Measurements from ENCODE around the gene CIAO2B. TPM values are rescaled to one million over a fixed set of nuclear protein-coding genes. Genes with fewer than 3 reads are reported as not detected.
"Not testable (repeated sequence)": the region's sequence is repeated elsewhere in the genome, so short reads cannot be mapped to it uniquely, and the experiment has no call there.

CIAO2B gene
- 147 and 148 TPM in 2 replicates for total RNA-seq (2014; rRNA removed)
- polyA plus RNA-seq (2012), result 252 TPM

DNA sequence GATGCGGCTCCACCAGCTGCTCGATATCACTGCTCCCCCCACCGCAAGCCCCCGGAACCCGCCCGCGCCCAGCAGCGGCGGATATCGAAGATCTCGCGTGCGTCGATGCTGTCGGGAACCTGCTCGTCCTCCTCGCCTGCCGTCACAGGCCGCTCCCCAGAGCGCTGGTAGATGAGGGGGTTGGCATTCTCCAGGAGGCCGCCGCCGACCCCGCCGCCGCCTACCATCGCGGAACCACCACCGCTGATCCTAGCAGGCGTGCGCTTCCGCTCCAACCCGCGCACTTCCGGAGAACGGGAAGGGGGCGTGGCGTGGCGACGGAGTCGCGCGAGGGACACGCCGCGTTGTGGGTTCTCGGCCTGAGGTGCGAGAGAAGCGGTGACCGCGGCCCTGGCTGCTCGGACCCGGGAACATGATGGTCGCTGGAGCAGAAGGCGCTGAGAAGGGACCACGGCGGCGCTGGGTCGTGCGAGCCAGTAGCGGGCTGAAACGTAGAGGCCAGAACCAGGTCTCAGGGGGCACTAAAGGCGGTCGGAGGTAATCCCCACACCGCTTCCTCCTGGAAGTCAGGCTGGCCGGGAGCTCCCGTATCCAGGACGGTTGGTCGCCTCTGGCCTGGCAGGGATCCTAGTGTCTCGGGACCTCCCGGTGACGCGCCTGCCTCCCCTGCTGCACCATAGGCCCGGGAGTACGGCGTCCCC is at the start of gene CIAO2B:
TSS of gene CIAO2B (minus strand) at position 265 of the 701 bp plus-strand sequence. CDS start at position 227, 38 bp downstream.
- peak; percentile 81 for DNase-seq (ENCODE audit: low read depth)

GRCh38 chr16:66983033-66983432 is 48.8 kb upstream of the CIAO2B start:
- no peak for DNase-seq (ENCODE audit: low read depth)

DNA sequence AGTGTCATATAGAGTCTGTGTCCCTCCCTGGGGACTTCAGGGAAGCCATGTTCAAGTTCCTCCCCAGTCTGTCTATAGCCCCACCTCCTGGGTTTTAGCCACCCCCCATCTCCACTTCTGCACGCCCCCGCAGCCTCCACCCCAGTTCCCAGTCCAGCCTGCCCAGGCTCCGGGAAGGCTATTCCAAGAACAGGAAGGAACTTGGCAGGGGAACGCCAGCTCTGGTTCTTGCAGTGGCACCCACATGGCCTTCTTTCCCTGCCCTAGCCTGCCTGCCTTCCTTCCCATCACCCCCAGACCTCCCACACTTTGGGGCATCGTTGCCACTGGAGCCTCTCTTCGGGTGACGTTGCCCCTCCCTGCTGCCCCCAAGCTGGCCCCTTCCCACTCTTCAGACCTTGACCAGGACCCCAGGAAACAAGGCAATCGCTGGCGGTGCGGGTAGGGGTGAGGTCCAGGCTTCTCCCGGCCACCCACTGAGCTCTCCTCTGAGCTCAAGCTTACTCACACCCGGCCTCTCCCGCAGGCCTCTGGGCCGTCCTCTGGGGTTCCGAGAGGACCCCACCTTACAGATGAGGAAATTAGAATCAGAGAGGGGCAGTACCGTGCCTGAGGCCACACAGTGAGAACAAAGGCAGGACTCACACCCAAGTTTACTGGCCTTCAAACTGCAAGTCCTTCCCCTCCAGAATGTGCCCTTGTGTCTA is 45.0 kb upstream of the CIAO2B start:
- peak; percentile 17 for DNase-seq (ENCODE audit: low read depth)

- peak; percentile 72 for DNase-seq (ENCODE audit: low read depth)
Measured at GRCh38 chr16:66977341-66978113, 43.3 kb upstream of the CIAO2B start.

DNA sequence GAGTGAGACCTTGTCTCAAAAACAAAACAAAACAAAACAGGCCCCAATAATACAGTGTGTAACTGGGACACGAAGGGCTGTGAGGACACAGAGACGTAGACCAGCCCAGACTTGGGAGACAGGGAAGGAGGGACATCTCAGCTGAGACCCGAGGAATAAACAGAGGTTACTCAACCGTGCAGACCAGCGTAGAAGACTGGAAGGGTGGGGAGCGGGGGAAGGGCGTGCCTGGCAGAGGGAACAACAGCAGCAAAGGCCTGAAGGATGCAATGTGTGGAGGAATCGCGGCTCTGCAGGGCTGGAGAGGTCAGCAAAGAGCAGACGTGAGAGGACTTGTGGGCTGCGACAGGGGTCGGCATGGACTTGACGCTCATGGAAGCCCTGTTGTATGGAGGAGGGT is 42.5 kb upstream of the CIAO2B start:
- no peak for DNase-seq (ENCODE audit: low read depth)

- DNase-seq (ENCODE audit: low read depth), result no peak
Measured at GRCh38 chr16:66975302-66975893, 41.2 kb upstream of the CIAO2B start.

DNA sequence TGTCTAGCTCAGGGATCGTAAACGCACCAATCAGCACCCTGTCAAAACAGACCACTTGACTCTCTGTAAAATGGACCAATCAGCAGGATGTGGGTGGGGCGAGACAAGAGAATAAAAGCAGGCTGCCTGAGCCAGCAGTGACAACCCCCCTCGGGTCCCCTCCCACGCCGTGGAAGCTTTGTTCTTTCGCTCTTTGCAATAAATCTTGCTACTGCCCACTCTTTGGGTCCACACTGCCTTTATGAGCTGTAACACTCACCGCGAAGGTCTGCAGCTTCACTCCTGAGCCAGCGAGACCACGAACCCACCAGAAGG is 40.7 kb upstream of the CIAO2B start:
- not testable (repeated sequence) for DNase-seq (ENCODE audit: low read depth)

DNA sequence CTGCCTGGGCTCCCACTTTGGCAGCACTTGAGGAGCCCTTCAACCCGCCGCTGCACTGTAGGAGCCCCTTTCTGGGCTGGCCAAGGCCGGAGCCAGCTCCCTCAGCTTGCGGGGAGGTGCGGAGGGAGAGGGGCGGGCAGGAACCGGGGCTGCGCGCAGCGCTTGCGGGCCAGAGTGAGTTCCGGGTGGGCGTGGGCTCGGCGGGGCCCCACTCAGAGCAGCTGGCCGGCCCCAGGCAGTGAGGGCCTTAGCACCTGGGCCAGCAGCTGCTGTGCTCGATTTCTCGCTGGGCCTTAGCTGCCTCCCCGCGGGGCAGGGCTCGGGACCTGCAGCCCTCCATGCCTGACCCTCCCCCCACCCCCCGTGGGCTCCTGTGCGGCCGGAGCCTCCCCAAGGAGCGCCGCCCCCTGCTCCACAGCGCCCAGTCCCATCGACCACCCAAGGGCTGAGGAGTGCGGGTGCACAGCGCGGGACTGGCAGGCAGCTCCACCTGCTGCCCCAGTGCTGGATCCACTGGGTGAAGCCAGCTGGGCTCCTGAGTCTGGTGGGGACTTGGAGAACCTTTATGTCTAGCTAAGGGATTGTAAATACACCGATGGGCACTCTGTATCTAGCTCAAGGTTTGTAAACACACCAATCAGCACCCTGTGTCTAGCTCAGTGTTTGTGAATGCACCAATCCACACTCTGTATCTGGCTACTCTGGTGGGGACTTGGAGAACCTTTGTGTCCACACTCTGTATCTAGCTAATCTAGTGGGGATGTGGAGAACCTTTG is 40.1 kb upstream of the CIAO2B start:
- not testable (repeated sequence) for DNase-seq (ENCODE audit: low read depth)

DNA sequence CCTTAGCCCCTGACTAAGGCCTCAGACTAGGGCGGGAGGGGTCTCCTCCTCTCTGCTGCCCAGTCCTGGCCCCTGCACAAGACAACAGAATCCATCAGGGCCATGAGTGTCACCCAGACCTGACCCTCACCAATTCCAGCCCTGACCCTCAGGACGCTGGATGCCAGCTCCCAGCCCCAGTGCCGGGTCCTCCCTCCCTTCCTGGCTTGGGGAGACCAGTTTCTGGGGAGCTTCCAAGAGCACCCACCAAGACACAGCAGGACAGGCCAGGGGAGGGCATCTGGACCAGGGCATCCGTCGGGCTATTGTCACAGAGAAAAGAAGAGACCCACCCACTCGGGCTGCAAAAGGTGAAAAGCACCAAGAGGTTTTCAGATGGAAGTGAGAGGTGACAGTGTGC is 39.5 kb upstream of the CIAO2B start:
- no peak for DNase-seq (ENCODE audit: low read depth)

DNA sequence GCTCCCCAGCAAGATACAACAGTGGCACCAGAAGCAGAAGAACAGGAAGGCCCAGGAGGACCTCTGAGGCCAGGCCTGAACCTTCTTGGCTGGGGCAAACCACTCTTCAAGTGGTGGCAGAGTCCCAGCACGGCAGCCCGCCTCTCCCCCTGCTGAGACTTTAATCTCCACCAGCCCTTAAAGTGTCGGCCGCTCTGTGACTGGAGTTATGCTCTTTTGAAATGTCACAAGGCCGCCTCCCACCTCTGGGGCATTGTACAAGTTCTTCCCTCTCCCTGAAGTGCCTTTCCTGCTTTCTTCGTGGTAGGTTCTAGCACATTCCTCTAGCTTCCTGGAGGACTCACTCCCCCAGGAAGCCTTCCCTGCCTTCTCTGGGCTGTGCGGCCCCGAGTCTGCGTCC is 38.8 kb upstream of the CIAO2B start:
- no peak for DNase-seq (ENCODE audit: low read depth)

DNA sequence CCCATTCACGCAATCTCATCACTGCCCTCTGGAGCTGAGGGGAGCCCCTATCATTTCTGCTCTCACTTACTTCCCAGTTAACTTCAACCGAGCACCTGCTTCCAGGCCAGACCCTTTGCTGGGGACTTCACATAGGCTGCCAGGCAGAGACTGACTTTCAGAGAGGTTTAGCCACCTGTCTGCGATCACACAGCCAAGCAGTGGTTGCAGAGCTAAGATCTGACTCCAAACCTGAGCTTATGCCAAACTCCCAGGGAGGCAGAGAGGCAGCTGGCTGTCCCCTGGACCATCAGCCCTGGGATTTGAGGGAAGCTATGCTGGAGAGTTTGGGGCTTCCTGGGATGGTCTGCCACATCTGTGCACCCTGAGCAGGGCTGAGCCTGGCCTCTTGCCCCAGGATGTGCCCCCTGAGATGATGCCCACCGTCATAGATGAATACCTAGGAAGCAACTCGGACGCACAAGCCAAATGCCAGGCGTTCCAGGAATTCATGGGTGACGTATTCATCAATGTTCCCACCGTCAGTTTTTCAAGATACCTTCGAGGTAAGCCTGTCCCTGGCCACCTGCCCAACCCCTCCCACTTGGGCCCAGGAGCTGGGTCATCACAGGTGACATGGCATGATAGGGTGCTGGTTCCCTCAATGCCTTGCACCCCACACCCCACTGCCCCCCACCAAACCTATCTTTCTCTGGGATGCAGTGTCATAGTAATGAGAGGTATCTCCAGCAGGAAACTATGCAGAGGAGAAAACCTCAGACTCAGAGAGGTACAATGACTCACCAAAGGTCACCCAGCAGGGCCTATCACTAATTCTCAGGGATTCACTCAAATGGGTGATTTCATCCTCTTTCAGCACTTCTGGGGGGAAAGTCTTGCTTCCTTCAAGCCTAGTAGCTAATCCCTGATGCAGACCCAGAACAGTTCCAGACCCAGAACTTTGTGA is 36.8 kb upstream of the CIAO2B start:
- no peak for DNase-seq (ENCODE audit: low read depth)

DNA sequence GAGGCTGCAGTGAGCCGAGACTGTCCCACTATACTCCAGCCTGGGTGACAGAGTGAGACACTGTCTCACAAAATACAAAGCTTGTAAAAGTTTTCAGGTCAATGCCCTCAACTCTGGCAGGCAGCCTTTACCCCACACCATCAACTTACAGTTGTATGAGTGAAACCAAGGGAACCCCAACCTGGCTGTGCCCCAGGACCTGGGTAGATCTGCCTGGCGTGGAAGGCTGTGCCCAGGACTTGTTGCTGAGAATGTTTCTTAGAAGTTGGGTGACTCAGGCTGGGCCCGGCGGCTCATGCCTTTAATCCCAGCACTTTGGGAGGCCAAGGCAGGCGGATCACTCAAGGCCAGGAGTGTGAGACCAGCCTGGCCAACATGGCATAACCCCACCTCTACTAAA is 34.6 kb upstream of the CIAO2B start:
- DNase-seq (ENCODE audit: low read depth), result no peak

- DNase-seq (ENCODE audit: low read depth), result no peak
Measured at GRCh38 chr16:66964049-66964448, 29.8 kb upstream of the CIAO2B start.

GRCh38 chr16:66961914-66962313 is 27.7 kb upstream of the CIAO2B start:
- no peak for DNase-seq (ENCODE audit: low read depth)

GRCh38 chr16:66961065-66961744 is 27.0 kb upstream of the CIAO2B start, which contains the start of gene CES3:
Gene CES3 (plus strand): TSS chr16:66961266. CDS start chr16:66961308, 42 bp downstream.
- peak; percentile 58 for DNase-seq (ENCODE audit: low read depth)

- DNase-seq (ENCODE audit: low read depth), result no peak
Measured at GRCh38 chr16:66960270-66960669, 26.1 kb upstream of the CIAO2B start.

GRCh38 chr16:66959704-66960161 is 25.5 kb upstream of the CIAO2B start:
- no peak for DNase-seq (ENCODE audit: low read depth)

DNA sequence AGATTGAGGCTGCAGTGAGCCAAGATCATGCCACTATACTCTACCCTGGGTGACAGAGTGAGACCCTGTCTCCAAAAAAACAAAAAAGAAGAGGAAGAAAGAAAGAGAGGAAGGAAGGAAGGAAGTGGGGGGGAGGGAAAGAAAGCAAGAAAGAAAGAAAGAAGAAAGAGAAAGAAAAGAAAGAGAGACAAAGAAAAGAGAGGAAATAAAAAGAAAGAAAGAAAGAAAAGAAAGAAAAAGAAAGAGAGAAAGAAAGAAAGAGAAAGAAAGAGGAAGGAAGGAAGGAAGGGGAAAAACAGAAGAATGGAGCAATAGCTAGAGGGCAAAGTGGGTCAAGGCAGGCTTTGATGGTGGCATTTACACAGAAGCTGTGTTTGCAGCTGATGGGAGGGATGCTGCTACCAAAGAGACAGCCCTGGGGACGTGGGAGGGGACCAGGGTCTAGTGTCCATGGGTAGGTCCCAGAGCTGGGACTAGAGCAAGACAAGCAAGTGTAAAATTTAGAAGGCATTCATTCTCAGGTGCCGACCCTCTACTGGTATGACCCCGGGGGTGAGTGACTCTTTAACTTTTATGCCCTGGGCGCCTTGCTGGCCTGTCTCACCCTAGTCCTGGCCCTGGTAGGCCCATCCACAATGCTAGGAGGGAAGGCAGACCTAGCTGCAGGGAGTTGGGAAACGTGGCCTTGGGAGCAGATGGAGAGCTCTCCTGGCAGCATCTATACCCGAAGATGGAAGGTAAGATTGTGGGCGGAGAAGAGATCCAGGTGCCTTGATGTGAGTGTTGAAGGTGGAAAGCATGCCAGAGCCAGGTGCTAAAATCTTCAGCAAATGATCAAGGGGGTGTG is 24.9 kb upstream of the CIAO2B start:
- DNase-seq (ENCODE audit: low read depth), result no peak

DNA sequence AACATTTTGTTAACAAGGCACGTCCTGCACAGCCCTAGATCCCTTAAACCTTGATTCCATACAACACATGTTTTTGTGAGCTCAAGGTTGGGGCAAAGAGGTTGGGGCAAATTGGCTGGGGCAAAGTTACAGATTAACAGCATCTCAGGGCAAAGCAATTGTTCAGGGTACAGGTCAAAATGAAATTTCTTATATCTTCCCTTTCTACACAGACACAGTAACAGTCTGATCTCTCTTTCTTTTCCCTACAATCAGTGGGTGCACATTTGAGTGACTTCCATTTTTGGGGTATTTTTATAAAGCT is 21.9 kb upstream of the CIAO2B start:
- DNase-seq (ENCODE audit: low read depth), result not testable (repeated sequence)

Measured in LHCN-M2 (cell line).